GM19025 (cell line): ENCODE results near the gene TSPEAR.
"Not testable (repeated sequence)": the region's sequence is repeated elsewhere in the genome, so short reads cannot be mapped to it uniquely, and the experiment has no call there.

ENCODE experiments used
- ATAC-seq: cut with Tn5 transposase; IDR thresholded peaks from one replicate; pipeline ENCODE4 v1.9.1; 2021; ENCODE audit warnings: mild to moderate bottlenecking, low read depth, moderate library complexity; ENCODE audit not compliant: unreplicated experiment

TSPEAR gene

DNA sequence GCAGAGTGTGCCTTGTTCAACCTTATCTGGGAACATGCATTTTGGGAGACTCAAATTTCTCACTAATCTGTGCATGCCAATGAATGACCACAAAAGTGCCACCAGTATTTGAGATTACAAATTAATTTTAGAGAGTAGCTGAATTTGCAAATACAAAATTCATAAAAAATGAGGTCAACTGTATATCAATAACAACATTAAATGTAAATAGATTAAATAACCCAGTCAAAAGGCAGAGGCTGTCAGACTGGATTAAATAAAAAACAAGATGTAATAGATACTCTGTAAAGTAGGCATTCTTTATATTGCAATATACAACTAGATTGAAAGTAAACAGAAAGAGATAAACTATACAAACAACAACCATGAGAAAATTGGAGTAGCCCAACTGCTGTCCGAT lies 147.3 kb downstream of the TSPEAR start:
- no peak for ATAC-seq

DNA sequence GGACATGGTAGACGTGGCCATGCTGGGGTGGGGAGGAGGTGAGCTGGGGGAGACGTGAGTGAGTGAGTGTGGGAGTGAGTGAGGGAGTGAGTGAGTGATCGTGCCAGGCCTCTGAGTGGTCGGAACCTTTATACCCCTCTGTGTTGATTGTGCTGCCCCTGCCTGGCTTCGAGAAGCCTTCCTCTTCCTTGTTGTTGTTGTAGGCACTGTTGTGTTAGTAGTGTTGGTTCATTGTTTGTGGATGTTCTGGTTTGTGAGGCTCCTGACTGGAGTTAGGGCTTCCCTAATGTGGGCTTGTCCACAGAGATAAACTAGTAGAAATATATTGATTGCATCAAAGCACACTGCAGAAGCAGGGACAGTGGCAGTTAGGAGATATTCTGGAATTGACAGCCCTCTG lies 152.7 kb downstream of the TSPEAR start, which contains the start of gene KRTAP10-3:
Gene KRTAP10-3 (minus strand): TSS at position 101 of the 400 bp plus-strand sequence. CDS start 80 bp downstream, at position 21.
- no peak for ATAC-seq

DNA sequence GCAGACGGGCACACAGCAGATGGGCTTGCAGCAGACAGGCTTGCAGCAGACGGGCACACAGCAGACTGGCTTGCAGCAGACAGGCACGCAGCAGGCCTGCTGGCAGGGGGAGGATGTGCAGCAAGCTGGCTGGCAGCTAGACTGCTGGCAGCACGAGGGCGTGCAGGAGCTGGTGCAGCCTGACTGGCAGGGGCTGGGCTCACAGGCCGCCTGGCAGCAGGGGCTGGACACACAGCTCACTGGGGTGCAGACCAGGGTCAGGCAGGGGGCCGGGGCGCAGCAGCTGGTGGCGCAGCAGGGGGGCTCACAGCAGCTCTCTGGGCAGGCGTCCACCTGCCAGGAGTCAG lies 153.1 kb downstream of the TSPEAR start:
- not testable (repeated sequence) for ATAC-seq

DNA sequence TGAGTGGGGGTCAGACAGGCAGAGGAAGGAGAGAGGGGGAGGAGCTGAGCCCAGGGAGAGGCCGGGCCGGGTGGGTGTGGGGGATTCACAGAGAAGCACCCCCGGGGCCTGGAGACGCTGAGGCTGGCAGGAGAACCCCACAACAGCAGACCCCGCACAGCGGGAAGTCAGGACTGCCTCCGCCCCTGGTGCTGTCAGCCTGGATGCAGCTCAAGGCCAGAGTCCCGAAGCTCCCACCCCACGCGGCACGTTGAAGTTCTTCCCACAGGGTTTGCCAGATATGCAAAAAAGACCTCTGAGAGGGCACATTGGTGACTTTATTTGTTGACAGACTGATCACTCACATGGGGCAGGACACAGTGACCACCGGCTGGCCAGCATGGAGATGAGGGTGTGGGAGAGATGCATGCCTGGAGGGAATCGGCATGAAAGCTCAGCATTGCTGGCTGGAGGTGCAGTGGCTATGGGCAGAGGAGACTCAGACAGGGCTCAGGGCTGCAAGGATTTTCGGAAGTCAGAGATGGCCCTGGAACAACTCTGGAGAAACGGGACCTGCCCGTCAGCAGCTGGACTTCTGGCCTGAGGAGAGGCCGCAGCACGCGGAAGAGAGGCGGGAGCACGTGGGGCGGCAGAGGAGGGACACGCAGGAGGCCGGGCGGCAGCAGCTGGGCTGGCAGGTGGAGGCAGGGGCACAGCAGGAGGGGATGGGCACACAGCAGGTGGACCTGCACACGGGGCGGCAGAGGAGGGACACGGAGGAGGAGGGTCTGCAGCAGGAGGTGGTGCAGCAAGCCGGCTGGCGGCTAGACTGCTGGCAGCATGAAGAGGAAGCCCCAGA lies 153.7 kb downstream of the TSPEAR start:
- no peak for ATAC-seq

DNA sequence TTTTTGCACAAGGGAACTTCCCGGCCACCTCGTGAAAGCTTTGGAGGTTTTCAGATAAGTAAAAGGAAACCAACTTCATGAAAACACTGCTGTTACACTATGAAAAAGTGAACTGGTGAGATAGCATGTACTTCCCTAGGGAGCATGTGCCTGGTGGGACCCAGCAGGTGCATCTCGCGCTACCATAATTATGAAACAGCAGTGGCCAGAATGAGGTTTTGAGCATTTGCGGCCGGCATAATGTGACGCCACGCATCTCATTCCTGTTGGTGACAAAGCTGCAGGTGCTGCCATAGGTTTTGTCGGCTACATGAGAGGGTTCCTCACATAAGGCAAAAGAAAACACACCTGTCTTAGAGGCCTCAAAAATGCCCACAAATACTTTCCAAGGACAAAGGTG lies 154.5 kb downstream of the TSPEAR start:
- ATAC-seq: no peak

DNA sequence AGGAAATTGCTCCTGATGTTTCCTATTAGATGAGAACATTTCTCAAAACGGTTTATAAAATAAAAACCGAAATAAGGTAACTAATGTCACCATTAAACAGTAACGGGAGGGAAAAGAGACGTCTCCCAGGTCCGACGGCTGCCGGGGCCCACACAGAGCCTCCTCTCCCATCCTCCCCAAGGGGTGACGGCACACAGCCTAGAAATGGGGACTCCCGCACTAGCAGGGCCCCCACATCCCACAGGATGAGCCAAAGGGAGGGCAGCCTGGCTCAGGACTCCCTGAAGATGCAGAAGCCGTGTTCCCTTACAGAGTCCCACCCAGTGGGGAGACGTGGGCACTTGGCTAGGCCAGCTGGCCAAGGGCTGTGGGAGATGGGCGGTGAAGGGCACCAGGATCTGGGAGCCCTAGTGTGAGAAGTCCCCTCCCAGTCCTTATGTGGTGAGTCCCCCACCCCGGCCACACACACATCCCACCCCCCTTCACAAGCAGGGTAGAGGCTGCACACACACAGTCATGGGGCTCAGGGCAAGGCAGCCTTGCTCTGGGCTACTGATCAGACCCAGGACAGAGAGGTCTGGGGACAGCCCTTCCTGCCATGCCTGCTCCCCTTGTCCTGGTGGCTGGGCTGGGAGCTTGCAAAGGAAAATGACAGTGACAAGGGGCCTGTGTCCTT lies 156.0 kb downstream of the TSPEAR start:
- ATAC-seq: no peak

DNA sequence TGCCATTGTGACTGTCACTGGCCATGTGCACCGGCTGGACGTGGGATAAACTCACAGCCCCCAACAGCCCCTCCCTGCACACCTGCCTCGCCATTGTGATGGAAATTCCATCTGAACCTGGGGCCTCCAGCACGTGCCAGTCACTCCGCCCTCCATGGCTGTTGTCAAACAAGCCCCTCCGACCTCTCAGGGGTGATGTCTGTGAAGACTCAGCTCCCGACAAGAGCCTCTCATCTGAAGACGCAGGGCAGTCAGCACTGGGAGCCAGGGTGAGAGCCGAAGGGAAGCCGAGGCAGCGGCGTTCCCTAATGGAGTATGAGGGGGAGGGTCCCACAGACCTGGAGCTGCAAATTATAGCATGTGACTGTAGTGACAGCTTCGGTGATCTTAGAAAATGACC lies 158.7 kb downstream of the TSPEAR start:
- no peak for ATAC-seq

DNA sequence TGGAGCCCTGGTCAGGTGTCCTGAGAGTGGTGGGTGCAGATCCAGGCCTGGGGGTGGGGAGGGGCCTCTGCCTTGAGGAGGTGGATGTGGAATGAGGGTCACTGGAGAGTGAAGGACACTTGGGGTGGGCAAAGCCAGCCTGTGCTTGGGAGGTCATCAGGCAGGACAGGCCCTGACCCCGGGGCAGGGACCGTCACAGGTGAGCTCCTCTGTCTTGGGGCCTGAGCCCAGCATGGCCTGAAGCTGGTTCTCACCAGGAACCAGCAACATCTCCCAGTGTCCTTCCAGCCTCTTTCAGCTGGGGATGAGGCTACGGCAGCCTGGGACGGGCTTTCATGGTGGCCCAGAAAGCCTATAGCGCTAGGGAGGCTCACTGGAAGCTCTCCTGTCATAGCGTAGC lies 159.2 kb downstream of the TSPEAR start:
- no peak for ATAC-seq

DNA sequence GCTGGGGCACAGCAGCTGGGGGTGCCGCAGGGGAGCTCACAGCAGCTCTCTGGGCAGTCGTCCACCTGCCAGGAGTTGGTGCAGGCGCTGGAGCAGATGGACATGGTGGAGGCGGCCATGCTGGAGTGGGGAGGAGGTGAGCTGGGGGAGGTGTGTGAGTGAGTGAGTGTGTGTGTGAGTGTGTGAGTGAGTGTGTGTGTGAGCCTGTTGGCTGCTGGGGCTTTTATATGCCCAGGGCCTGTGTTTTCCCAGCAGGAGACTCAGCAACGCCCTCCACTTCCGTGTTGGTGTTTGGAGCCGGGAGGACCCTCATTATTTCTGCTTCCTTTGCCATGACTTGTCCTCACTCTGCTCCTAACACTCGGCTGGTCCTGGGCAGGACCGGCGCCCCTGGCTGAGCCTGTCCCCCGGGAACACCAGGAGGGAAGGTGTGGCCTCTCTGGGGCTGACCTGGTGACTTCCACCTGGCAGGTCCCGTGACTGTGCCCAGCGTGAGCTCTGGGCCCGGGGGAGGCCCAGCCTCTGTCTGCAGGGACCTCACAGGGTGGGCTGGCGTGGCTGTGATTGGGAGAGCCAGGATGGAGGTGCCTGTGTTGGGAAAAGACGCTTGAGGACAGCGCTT lies 159.9 kb downstream of the TSPEAR start, which contains the start of gene KRTAP10-2:
Gene KRTAP10-2 (minus strand): TSS at position 166 of the 622 bp plus-strand sequence. CDS start 47 bp downstream, at position 119.
- no peak for ATAC-seq

DNA sequence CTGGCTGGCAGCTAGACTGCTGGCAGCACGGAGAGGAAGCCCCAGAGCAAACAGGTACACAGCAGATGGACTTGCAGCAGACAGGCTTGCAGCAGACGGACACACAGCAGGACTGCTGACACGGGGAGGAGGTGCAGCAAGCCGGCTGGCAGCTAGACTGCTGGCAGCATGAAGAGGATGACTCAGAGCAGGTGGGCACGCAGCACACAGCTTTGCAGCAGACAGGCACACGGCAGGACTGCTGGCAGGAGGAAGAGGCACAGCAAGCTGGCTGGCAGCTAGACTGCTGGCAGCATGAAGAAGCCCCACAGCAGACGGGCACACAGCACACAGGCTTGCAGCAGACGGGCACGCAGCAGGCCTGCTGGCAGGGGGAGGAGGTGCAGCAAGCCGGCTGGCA lies 160.6 kb downstream of the TSPEAR start:
- ATAC-seq: no peak

DNA sequence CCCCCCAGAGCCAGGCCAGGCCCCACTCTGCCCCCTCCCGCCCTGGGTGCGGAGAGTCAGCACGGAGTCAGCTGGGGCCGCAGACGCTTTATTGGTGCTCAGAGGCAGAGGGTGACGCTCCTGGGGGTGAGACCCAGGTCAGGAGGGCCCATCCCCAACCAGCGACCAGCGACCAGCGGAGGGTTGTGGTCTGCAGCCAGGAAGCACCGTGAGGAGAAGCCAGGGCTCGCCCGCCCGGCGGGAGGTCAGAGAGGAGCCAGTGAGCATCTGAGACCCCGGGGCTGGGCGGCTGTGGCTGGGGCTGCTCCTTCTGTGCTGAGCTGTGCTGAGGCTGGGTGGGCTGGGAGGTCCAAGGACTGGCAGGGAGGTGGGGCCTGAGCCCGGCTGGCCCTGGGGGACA lies 161.1 kb downstream of the TSPEAR start:
- ATAC-seq: not testable (repeated sequence)

DNA sequence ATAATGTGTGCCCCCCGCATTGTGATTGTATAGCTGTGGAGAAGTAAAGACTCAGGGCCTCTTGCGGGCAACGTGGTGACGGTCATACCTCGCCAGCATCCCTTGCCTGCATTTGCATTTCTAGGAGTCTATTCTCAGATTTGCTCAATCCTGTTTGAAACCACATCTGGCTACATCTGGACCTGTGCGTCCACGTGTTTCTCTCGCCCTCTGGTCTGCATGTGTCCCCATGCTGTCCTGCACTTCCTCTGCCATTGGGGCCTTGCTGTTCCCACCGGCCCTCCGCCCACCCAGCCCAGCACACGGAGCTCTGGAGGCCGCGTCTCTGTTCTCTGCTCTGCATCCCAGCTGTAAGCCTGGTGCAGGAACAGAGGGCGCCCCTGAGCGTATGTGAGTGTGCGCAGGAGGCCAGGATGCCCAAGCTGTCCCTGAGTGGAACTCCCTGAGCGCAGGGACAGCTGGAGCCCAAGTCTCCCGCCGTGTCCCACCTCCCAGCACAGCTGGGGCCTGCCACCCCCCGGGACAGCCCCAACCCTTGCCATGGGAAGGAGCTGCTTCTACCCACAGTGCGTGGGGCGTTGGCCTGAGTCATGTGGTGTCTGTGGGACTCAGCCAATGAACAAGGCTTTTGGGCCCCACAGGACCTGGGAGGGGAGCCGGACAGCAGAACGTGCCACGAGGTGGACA lies 161.7 kb downstream of the TSPEAR start:
- ATAC-seq: no peak

DNA sequence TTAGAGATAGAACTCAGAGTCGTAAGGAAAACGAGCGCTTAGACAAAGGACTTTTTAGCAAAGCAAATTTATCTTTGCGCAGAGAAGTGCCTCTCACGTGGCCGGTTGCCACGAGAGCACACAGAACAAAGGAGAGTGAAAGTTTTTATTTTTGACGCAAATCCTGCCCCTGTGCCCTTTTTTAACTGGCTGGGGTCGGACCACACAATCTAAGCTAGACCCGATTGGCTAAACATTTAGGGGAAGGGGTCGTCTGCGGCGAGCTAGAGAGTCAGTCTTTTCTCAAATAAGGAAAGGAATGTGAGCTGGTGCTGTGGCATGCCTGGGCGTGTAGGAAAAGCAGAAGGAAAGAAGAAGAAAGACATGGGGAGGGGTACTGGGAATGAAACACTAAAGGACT lies 162.4 kb downstream of the TSPEAR start:
- no peak for ATAC-seq

DNA sequence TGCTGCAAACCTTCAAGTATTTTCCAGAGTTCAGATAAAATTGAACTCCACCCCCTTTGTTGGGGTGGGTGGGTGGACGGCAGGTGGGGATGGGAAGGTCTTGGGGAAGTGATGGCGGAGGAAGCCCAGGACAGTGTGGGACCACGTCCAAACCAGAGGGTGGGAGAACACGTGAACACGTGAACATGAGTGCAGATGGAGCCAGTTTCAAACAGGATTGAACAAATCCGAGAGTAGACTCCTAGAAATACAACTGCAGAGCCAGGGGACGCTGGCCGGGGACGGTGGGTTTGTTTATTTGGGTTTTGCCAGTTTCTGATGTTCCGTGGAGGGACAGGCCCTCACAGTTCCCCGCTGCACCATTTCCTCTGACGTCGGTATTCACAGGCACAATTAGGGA lies 163.0 kb downstream of the TSPEAR start:
- ATAC-seq: no peak

DNA sequence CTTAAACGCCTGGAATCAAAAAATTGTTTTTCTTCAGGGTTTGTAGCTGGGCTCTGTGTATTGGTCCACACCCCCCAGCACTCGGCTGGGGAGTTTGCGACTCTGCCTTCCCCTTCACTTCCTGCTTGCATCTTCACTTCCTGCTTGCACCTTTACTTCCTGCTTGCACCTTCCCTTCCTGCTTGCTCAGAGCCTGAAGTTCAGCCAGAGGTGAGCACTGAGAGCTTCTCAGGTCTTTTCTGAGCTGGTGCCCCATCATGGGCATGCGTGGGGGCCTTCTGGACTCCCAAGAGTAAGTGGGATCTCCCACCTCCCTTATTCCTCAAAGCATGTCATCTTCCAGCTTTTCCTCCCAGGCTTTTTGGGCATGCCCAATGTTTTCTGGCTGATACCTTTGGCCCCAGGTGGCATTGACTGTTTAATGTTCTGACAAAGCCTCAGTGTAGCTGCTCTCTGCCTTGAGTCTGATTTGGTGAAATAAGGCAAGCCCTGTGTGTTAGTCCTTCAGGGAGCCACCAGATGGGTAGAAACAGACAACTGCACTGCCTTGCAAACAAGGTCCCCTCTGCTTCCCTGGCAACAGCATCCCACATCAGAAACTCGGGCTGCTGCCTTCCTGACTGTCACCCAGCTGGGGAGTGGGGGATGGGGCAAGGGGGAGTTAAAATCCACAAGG lies 163.6 kb downstream of the TSPEAR start:
- ATAC-seq: no peak

DNA sequence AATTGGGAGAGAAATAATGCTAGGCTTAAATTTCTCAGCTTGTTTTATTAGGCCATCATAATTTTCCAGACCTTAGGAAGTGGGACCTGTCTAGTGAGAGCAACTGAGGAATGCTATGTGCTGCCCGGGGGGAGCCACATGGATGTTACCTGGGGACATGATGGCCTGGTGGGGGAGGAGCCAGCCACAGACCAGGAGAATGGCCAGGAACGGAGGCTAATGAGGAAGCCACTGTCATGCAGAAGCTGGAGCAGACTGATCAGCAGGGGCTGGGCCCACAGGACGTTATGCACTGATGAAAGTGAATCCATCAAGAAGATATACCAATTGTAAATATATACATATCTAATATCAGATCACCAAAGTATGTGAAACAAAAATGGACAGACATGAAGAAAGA lies 166.8 kb downstream of the TSPEAR start:
- ATAC-seq: no peak

DNA sequence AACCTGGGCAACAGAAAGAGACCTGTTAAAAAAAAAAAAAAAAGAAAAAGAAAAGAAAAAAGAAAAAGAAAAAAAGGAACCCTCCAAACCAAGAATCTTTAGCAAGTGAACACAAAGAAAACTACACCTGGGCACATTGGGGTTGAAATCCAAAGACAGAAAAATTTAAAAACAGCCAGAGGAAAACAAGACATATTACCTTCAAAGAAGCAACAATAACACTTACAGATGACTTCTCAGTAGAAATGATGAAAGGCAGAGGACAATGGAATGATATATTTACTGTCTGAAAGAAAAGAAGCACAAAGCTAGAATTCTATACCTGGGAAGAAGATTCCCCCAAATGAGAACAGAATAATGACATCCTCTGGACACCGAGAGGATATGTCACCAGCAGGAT lies 168.7 kb downstream of the TSPEAR start:
- no peak for ATAC-seq

DNA sequence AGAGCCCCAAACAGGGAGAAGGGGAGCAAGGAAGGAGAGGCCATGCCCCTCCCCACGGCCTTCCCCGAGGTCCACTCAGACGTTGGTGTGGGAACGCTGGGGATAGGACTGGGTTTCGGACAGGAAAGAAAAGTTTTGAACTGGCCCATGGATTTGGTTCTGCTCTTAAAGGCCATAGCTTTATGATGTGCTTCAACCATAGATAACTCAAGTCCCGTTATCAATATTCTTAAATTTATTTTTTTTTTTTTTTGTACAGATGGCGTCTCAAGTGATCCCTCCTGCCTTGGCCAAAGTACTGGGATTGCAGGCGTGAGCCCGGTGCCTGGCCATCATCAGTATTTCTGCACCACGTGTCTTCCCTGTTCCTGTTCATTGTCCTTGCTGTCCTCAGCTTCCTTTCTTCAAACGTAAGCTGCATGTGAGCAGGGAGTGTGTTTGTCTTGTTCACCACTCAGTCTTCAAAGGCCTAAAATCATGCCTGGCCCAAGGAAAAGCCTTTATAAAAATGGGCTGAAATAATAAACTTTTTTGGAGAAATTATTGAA lies 170.6 kb downstream of the TSPEAR start:
- ATAC-seq: no peak

DNA sequence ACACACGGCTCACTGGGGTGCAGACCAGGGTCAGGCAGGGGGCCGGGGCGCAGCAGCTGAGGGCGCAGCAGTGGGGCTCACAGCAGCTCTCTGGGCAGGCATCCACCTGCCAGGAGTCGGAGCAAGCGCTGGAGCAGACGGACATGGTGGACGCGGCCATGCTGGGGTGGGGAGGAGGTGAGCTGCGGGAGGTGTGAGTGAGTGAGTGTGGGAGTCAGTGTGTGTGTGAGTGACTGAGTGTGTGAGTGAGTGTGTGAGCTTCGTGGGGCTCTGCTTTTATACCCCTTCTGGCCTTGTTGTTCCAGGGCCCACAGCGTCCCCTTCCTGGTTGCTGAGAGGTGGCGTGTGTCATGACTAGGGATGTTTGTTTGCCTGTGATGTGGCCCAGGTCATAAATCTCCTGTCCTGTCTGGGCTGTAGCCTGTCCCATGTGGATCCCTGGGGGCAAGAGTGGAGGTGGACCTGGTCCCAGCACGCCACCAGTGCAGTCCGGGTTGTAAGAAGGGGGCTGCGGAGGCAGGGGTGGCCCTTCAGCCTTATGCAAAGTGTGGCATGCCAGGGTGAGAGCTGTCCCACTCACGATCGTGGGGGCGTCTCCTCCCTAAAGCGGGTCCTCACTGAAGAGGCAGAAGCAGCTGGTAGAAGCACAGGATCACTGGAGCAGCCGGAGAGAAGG lies 171.2 kb downstream of the TSPEAR start, which contains the start of gene KRTAP10-1:
Gene KRTAP10-1 (minus strand): TSS at position 205 of the 676 bp plus-strand sequence. CDS start 45 bp downstream, at position 160.
- ATAC-seq: no peak
